ENCODE measurements around the gene IQCK.
A peak's percentile ranks its signal among the peaks of the same experiment; 100 is the strongest.

Gene IQCK

DNA sequence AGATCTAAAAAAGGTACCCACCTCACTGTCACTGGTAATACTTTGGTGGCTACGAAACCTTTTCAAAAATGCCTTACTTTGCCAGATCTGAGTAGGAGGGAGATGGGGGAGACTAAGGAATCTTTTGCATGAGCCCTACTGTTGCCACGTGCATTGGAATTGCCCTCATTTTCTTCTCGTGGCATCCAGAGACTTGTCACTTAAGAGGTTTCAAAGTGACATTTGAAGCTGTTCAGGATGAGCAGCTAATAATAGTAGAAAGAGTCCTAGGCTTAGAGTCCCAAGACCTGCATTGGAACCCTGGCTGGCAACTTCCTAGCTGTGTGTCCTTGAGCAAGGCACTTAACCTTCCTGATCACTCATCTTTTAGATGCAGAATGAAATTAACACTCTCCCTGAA is 123.1 kb downstream of the IQCK start:
- DNase-seq: no peak

DNA sequence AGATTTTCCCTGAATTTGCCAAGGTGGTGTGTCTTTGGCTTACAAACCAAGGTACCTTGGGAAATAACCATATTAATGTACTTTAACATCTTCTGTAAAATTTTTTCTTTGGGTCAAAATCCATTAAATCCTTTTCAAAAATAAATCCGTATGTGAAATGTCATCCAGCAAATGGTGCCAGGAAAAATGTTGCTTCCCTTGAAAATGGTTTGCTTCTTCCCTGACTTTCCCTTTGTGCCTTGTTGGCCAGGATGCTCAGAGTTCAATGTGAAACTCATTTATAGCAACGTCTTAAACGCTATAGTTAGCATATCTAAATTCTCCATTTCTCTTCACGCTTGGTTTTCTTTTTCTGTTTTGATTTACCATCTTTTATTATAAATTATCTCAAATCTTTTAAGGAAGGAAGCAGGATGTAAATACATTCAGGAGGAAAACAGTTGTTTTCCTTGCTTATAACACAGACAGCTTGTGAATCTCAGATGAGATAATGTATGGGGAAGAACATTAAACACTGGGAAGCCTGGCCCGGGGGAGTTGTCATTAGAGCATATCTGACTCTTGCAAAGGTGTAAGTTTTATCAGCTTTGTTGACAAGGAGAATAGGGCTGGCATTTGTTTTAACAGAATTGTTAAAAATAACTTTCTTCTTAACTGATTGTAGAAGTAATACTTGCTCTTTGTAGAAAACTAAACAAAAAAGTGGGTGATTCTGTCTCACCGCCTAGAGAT is 124.5 kb downstream of the IQCK start:
- no peak for DNase-seq

DNA sequence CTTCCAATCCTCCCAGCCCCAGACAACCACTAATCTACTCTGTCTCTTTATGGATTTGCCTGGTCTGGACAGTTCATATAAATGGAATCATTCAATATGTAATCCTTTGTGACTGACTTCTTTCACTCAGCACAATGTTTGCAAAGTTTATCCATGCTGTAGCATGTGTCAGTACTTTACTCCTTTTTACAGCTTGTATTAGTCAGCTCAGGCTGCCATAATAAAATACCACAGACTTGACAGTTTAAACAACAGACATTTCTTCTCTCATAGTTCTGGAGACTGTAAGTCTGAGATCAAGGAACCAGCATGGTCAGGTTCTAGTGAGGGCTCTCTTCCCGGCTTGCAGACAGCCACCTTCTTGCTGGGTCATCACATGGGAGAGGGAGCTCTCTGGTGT is 125.3 kb downstream of the IQCK start:
- no peak for DNase-seq

DNA sequence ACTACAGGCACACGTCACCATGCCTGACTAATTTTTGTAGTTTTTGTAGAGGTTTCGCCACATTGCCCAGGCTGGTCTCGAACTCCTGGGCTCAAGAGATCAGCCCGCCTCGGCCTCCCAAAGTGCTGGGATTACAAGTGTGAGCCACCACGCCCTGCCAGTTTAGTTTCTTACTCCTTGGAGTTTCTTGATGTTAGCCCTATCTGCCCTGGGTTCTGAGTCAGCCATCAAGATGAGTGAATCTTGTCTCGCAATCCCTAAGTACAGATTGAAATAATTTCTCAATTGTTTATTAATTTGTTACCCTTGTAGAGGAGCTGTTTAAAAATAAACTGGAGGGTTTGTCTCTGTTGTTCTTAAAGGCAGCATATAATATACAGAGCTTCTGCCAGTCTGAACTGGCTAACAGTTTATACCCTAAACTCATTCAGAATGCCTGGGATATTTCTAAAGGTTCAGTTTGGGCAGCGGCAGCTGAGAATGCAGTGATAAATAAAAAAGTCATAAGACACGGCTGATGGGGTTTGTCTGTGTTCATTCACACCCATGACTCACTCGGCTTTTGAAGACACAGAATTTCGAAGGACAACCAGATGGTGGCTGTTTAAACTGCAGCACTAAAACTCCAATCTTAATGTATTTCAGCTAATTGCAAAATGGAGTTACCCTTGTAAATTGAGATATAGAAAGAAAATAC is 127.0 kb downstream of the IQCK start:
- no peak for DNase-seq

DNA sequence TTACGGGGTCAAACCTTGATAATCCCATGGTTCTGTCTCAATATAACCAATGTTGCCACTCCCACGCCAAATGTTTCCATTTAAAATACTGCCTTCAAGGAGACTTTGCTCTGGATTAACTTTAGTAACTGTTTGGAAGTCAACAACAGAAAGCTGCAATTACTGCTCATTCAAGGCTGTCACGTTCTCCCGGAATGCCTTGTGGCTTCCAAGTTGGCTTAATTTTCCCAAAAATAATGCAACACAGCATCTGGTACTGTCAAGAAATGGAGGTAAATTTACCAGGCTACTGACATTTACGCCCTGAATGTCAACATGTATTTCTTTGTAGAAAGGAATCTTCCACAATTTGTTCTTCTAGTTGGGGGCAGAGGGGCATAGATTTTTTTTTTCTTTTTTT is 128.4 kb downstream of the IQCK start:
- DNase-seq: no peak

DNA sequence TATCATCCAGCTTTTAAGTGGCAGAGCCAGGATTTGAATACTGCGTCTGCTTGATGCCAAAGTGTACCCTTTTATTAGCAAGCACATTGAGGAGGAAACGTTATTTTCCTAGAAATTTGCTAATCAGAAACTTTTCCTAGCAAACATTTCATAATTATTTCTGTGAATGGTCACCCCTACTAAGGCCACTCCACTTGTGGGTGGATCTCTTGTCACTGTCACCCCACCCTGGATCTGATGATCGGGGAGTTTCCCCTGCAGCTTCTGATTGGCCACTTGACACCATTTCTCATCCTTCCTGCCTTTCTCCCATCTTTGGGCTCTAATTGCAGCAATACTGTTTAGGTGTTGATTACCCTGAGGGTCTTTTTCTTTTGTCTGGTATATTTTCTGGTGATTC is 130.7 kb downstream of the IQCK start:
- no peak for DNase-seq

DNA sequence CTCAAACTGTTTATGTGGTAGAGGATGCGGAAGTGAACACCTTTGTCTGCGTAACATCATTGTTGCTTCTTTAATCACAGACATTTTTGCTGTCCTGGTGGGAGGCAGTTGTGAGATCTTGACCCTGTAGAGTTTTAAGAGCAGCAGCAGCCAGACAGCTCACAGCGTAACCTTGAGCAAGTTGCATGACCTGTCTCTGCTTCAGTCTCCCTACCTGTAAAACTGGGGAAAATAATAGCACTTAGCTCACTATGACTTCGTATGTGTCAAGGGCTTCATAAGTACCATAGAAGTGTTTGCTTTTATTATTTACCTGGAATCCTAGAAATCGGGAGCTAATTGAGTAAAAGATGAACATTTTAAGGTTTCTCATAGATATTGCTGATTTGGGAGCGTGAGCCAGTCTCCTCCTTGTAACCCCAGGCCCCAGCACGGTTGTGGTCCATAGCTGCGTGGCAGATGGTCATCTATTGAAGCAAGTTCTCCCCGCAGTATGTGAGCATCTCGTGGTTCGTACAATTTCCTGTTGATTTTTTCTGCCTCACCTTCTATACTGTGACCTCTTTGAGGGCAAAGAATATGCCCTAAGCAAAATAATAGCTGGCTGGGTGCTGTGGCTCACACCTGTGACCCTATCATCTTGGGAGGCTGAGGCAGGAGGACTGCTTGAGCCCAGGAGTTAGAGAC is 132.2 kb downstream of the IQCK start:
- no peak for DNase-seq

DNA sequence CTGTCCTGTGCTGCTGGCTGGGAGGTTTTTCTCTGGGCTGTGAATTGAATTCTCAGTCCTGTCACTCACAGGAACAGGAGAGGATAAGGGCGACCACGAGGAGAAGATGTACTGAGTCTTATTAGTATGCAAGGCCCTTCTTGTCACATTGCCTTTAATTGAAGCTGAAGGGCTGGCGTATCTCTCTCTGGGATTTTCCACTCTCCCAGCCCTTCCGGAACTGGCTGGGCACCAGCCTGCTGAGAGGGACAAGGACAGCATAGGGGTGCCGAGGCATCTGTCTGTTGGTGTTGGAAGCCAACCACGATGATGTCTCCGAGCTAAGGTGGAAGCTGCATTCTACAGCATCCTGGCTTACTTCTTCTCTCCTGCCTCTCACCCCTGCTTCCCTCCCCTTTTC is 133.4 kb downstream of the IQCK start:
- no peak for DNase-seq

DNA sequence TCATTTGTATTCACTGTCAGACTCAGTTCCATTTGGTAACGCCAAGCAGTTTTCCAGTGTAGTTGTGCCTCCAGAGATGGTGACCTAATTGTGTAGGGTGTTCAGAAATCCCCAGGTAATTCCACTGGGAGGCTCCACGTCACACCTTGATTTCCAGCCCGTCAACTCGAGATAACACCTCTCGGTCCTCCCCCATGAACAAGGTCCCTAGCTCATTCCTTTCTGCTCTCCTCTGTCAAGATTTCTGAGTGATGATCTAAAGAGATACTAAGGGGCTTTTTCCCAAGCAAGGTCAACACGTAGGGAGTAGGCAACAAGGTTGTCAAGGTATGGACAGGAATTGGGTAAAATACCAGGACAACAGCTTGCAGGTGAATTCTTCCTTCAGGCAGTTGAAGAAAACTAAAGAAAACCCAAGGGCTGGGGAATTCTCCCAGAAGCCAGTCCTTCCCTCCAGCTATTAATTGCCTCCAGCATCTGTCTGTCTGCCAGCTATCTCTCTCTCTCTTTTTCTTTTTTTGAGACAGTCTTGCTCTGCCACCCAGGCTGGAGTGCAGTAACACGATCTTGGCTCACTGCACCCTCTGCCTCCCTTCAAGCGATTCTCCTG is 135.2 kb downstream of the IQCK start:
- DNase-seq: no peak

DNA sequence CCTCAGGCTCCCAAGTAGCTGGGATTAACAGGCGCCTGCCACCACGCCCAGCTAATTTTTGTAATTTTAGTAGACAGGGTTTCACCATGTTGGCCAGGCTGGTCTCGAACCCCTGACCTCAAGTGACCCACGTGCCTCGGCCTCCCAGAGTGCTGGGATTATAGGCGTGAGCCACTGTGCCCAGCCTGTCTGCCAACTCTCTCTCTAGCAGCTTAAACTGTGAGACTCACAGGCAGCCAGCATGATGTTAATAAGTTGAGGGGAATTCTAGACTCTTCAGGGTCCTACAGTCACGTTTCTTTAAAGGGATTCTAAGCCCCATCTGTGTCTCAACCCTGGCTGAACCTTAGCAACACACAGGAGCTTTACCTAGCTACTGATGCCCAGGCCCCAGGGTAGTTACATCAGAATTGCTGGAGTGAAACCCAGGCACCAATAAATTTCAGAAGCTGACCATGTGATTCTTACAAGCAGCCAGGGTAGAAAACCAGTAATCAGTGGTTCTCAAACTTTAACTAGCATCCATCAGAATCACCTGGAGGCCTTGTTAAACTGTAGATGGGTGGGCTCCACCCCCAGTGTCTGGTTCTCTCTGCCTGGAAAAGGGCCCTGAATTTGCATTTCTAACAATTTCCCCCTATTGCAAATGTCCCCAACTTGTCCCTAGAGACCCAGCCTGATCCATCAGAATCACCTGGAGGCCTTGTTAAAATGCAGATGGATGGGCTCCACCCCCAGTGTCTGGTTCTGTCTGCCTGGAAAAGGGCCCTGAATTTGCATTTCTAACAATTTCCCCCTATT is 135.9 kb downstream of the IQCK start:
- DNase-seq: peak; percentile 99

DNA sequence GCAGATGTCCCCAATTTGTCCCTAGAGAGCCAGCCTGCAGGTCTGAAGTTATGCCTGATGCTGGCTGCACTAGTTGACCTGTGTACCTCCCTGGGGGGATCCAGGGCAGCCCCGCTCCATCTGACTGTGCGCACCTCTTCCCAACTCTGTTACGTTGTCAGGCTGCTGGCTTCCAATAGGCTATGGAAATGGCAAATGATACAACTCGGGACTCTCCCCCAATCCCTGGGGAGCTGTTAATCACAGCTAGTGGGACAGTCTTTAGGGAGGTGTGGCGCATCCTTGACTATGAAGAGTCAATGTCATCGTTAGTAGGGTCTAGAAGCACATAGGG is 136.4 kb downstream of the IQCK start:
- DNase-seq: no peak

DNA sequence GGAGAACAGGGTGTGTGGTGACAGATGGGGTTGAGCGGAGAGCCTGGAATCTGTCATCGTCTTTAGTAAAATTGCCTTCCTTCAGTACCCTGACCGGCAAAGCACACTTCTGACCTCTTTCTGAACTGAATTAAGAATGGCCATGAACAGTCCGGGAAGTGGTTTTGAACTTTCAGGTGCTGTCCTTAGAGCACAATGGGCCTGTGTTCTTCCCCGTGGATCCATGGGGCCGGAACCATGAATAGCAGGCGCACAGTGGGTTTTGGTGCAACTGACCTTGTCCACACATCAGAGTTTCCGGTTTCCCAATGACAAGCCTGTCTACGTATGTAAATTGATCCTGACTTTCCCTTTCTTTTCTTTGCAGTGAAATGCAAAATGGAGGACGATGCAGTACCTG is 138.0 kb downstream of the IQCK start:
- DNase-seq: no peak

DNA sequence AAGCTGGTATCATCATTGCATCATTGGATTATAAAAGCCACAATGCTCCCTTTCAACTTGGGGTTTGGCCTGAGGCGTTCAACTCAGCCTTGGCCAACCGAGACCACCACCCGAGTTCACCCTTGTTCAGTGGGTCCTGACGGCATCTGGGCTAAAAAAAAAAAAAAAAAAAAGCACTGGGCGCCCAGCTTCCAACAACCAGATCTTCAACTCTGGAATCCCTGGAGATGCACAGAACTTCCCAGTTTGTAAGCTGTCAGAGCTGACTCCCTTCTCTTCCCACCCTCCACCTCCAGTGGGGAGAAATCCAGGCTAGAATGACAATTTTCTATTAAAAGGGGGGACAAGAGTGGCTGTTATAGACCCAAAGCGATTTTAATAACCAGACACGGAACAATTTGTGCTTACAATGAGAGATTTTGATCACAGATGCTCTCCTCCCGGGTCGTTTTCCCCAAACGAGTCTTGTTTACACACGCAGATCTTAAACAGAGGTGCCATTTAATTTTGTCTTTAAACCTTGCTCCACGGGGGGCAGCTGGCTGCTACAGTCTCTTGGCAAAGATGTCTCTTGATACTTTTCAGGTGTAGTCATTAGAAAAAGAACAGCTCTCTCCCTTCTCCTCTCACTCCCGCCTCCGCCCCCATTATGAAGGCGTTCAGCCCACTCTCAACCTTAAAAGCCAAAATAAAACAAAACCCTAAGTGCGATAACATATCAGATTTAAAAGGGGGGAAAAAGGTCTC is 139.7 kb downstream of the IQCK start:
- DNase-seq: no peak

DNA sequence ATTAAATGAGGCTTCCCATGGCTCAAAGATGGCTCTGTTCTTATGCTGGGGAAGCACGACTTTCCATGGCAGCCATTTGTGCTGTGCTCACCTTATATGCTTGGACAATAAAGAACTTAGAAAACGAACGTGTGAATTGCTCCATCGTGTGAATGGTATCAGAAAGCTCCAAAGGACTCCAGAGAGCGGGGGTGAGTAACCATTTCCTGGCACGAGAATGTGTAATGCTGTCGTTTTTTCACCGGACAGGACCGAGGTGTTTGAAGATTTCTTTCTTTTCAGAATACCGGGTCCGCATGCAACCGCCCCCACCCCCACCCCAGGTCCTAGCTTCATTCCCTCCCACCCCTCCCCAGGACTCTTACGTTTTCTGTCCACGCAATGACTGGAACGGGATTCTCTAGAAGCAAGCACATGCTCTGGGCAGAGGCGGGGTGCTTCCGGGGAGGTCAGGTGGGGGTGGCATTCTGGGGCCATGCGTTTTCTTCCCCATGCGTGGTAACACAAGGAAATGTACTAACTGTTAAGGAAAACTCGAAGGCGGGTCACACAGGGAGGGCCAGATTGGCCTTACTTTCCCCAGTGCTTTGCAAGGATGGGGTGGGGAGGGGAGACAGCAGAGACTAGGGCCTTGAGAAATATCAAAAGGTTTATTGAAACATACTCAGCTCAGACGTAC is 140.4 kb downstream of the IQCK start:
- no peak for DNase-seq

DNA sequence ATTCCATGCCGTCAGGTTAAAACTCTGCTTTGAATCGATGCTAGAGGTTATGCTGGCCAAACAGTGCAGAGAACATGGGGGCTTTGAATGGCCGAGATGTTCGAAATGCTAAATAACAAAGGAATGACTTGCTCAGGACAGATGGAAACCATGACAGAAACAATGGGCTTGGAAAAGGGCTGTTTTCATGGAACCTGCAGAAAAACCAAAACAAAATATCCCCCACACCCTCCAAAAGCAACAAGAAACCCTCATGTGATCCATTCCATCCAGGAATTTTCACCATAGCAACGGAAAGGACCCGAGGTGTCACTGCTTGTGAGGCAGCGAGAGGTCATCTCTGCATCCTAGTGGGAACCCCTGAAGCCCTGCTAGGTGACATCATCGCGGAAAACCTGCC is 141.1 kb downstream of the IQCK start:
- DNase-seq: no peak

DNA sequence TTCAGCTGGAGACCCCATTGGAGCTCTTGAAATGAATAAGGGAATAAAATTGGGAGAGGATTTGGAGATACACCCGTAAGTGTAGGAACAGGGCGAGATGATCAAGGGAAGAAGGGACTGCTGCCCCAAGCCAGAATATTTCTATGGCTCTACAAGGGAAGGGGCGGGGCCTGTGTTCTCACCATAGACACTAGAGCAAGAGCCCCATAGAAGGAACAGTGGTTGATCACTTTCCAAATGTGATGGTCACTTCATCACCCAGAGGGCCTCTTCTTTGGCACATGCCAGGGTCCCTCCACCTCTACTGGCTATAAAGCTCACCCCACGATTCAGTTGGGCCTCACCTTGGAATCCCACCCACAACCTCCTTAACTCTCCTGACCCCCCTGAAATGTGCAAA is 141.5 kb downstream of the IQCK start:
- DNase-seq: no peak

DNA sequence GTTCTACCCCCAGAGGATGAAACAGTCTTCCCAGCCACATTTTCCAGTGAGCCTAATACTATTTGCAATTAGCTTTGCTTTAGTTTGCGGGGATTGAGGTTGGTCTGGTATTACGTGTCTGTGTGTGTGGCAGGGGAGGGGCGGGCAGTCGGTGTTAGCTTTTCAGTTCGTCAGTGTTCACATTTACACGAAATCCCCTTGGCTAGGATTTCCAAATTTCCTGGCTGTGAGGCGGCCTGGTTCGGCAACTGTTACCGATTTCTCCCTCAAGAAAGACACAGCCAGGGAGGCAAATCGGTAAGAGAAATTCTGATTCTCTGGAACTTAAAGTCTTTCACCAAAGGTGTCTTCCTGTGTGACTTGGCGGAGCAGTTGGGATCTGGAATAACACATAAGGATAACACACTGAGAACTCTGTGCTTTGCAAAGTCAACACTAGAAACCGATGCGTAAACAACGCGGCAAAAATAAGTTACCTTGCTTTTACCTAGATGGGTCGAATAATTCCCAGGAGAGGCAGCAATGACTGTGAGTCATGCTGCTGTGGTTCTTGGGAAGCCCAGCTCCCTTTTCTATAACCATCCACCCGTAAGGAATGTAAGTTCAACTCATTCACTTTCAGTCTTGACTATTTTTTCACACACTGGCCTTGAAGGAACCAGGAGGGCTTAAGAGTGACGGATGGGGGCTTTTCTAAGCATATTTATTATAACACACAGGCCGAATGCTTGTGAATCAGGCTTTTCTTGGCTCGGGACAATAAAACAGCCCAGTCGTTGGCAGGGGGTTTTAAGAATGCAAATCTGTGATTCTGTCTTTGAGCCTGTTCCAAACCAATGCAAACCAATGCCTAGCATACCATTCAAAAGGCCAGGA is 142.3 kb downstream of the IQCK start:
- DNase-seq: peak; percentile 40

DNA sequence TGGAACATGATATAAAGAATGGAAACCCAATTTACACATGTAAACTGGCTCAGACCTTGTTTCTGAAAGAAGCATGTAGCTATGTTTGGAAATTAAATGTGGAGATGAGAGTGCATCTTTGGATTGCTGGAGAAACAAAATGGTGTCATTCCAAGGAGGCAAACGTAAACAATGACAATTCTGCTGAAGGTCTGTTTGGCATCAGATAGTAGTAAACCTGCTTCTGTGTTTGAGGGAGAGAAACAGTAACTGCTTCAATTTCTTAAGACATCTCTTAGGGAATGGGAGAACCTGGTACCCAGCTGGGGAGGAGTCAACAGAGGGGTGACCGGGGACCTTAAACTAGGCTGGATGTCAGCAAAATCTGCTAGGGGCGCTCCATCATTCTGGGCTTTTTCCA is 143.1 kb downstream of the IQCK start:
- no peak for DNase-seq

DNA sequence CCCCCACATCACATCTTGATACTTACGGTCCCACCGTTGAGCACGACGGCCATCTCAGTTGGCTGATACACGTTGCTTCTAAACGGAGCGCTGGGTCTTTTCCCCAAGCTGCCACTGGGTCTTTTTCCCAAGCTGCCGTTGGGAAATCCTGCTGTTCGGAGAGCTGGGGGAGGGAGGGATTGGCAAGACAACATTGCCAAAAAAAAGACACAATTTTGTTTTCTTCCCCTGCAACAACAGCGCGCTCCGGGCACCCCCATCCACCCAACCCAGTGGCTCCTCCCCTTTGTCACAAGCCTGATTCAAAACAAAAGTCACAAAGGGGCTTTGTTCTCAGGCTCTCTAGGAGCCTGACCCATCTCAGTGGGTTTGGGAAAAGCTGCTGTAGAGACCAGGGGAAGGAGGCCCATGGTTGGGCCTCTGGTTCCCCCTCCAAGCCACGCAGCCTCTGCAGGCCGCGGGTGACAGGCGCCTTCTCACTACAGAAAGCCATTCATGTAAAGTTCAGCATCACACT is 143.8 kb downstream of the IQCK start:
- DNase-seq: peak; percentile 33

DNA sequence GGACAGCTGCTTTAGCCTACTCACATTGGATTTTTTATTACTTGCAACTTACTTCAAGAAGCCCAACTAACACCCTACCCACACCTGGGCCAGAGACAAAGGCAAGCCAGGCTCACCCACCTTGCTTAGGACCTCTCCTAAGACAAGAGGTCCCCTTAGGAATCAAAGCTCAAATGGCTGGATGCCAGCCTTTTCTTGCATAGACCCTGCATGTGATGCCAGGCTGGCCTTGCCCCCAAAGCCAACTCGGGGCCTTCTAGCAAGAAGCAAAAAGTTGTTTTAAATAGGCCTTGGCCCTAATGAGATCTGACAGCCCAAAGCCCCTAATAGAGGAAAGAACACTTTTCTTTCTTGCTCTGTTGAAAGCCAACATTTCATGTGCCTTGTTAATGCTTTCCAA is 145.9 kb downstream of the IQCK start:
- DNase-seq: no peak

DNA sequence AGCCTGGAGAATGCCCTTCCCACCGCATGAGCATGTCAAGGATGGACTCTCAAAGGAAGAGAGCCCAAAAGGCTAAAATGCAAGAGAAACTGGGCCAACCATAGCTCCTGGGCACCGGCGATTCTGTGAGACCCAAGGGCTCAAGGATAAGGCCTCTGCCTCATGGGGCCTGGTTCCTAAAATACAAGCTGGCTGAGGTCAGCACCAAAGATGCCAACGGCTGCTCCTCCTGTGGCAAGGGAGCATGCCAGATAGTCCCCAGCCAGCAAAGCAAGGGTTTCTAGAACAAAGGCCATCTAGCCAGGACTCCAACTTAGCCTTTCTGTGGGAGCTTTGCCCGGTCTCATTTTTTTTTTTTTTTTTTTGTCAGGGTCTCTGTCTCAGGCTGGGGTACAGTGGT is 146.5 kb downstream of the IQCK start:
- no peak for DNase-seq
